ENCODE data around the gene ME2. TPM values are rescaled to one million over a fixed set of nuclear protein-coding genes. Genes with fewer than 3 reads are reported as not detected.

Gene ME2
- total and polyA plus RNA-seq, 2 donors (not counting 1 experiment from before 2014, with no cell fraction given), result 28.4 to 57.8 TPM

- no peak for DNase-seq
- Histone ChIP-seq H3K4me1 (ENCODE audit: control insufficient read depth in 2 of 2, insufficient read depth in 2 of 2, low read length in 2 of 2) (no peaks in the 10 kb centered on the region), H2AFZ (ENCODE audit: insufficient read depth, low read depth, low read length, poor library complexity, severe bottlenecking) (no peak overlapping the region), H3K27me3 (replicated peaks in 1 of 4; ENCODE audit: control extremely low read depth in 1 of 4, control insufficient read depth in 3 of 4, insufficient read depth in 4 of 4, low read length in 3 of 4) (no peaks in the 10 kb centered on the region), H4K20me1 (ENCODE audit: control insufficient read depth, insufficient read depth, low read length, poor library complexity, severe bottlenecking) (no peaks in the 10 kb centered on the region), H3K79me2 (ENCODE audit: control insufficient read depth, insufficient read depth, low read length) (no peaks in the 10 kb centered on the region), H3K4me3 (ENCODE audit: control extremely low read depth in 1 of 5, extremely low read depth in 1 of 5, insufficient read depth in 1 of 5, low read depth in 2 of 5, low read length in 4 of 5) (no peak overlapping the region), H3K9me3 (ENCODE audit: control extremely low read depth in 1 of 3, control insufficient read depth in 2 of 3, insufficient read depth in 1 of 3, low read length in 2 of 3) (no peaks in the 10 kb centered on the region), H3K27ac (ENCODE audit: low read length in 2 of 2) (no peak overlapping the region), H3K9ac (ENCODE audit: low read length) (no peak overlapping the region), H3K4me2 (replicated peaks; ENCODE audit: low read depth, low read length, poor library complexity, severe bottlenecking) (no peak overlapping the region), H3K36me3 (replicated peaks in 1 of 2; ENCODE audit: control extremely low read depth in 1 of 2, control insufficient read depth in 1 of 2, extremely low read depth in 1 of 2, insufficient read depth in 2 of 2, low read length in 1 of 2) (peaks cover 3 to 23% of the 10 kb centered on the region in 2 experiments)
- Mint-ChIP-seq H3K27ac (no peak overlapping the region), H3K4me3 (no peak overlapping the region), H3K27me3 (no peaks in the 10 kb centered on the region), H3K9me3 (ENCODE audit: insufficient read depth) (no peaks in the 10 kb centered on the region), H3K4me1 (no peaks in the 10 kb centered on the region)
- ATAC-seq (ENCODE audit: low read depth), result no peak
- ChIA-PET CTCF (no interaction called here), POLR2A (no interaction called here)
- intact Hi-C loops (cut with micrococcal nuclease), result no loop called here
- no peak for TF ChIP-seq CTCF (IDR thresholded peaks at IDR 0.05)
- 100% methylated on average over 1 of the region's 2 CpGs for WGBS (ENCODE audit: insufficient coverage)
Measured at GRCh38 chr18:50987261-50987660, 108.3 kb downstream of the ME2 start.

- Histone ChIP-seq H3K4me1 (ENCODE audit: control insufficient read depth in 2 of 2, insufficient read depth in 2 of 2, low read length in 2 of 2) (no peaks in the 10 kb centered on the region), H3K27ac (ENCODE audit: low read length in 2 of 2) (no peak overlapping the region), H3K4me3 (ENCODE audit: control extremely low read depth in 1 of 5, extremely low read depth in 1 of 5, insufficient read depth in 1 of 5, low read depth in 2 of 5, low read length in 4 of 5) (no peak overlapping the region), H4K20me1 (ENCODE audit: control insufficient read depth, insufficient read depth, low read length, poor library complexity, severe bottlenecking) (no peaks in the 10 kb centered on the region), H3K36me3 (replicated peaks in 1 of 2; ENCODE audit: control extremely low read depth in 1 of 2, control insufficient read depth in 1 of 2, extremely low read depth in 1 of 2, insufficient read depth in 2 of 2, low read length in 1 of 2) (peaks cover 3 to 22% of the 10 kb centered on the region in 2 experiments), H3K9ac (ENCODE audit: low read length) (no peak overlapping the region), H3K79me2 (ENCODE audit: control insufficient read depth, insufficient read depth, low read length) (no peaks in the 10 kb centered on the region), H3K9me3 (ENCODE audit: control extremely low read depth in 1 of 3, control insufficient read depth in 2 of 3, insufficient read depth in 1 of 3, low read length in 2 of 3) (no peaks in the 10 kb centered on the region), H2AFZ (ENCODE audit: insufficient read depth, low read depth, low read length, poor library complexity, severe bottlenecking) (no peak overlapping the region), H3K27me3 (replicated peaks in 1 of 4; ENCODE audit: control extremely low read depth in 1 of 4, control insufficient read depth in 3 of 4, insufficient read depth in 4 of 4, low read length in 3 of 4) (no peaks in the 10 kb centered on the region), H3K4me2 (replicated peaks; ENCODE audit: low read depth, low read length, poor library complexity, severe bottlenecking) (no peak overlapping the region)
- ChIA-PET POLR2A (interaction anchor here (0.6 kb wide), 1 partner anchor 276 kb away, joined by 4 read pairs; no protein-coding TSS in a partner anchor), CTCF (no interaction called here)
- no peaks in the 10 kb centered on the region for H3K27me3 Mint-ChIP-seq
- no peak overlapping the region for H3K27ac Mint-ChIP-seq
- no peaks in the 10 kb centered on the region for H3K9me3 Mint-ChIP-seq (ENCODE audit: insufficient read depth)
- DNase-seq, result no peak
- no peak for TF ChIP-seq EZH2 (IDR thresholded peaks at IDR 0.05; ENCODE audit: borderline replicate concordance, insufficient read depth, low read depth, low read length, poor library complexity, severe bottlenecking)
- no peak for TF ChIP-seq CTCF (IDR thresholded peaks at IDR 0.05)
- WGBS (ENCODE audit: insufficient coverage), result 94% methylated on average over 3 of the region's 3 CpGs
- no peak overlapping the region for H3K4me3 Mint-ChIP-seq
- H3K4me1 Mint-ChIP-seq, result no peaks in the 10 kb centered on the region
- no peak for ATAC-seq (ENCODE audit: low read depth)
- intact Hi-C loops (cut with micrococcal nuclease), result no loop called here
Measured at GRCh38 chr18:50989711-50990110, 110.8 kb downstream of the ME2 start.

Measured in B cell (primary cell).